Fibroblast of lung (primary cell): ENCODE measurements around the gene MMP23B.

ENCODE experiments used
- CTCF ChIP-seq, 2 donors: IDR thresholded peaks in 1 of 2; conservative IDR thresholded peaks in 1 of 2; 1 replicate in 1 of 2; 2 replicates in 1 of 2; pipeline ENCODE4 v1.5.1; 2011 to 2012; ENCODE audit warnings: low read length in 2 of 2, control low read depth in 1 of 2, inconsistent platforms in 1 of 2, low read depth in 1 of 2, mild to moderate bottlenecking in 1 of 2
- EZH2 ChIP-seq: IDR thresholded peaks from 2 replicates; pipeline ENCODE4 v1.5.1; 2012; ENCODE audit warnings: low read length, control low read depth, mild to moderate bottlenecking; ENCODE audit errors: missing control alignments

GRCh38 chr1:1622010-1622787 is 9.8 kb upstream of the MMP23B start:
- TF ChIP-seq CTCF (conservative IDR thresholded peaks at IDR 0.05 in 1 of 2, IDR thresholded peaks at IDR 0.05 in 1 of 2; ENCODE audit: low read depth in 1 of 2, low read length in 2 of 2), result no peak
- no peak for TF ChIP-seq EZH2
